ENCODE measurements around the gene HOXB2. TPM values are rescaled to one million over a fixed set of nuclear protein-coding genes. Genes with fewer than 3 reads are reported as not detected.

The HOXB2 gene
- total and polyA plus RNA-seq, 8 donors: 0.39 to 5.1 (median 1.8) TPM

DNA sequence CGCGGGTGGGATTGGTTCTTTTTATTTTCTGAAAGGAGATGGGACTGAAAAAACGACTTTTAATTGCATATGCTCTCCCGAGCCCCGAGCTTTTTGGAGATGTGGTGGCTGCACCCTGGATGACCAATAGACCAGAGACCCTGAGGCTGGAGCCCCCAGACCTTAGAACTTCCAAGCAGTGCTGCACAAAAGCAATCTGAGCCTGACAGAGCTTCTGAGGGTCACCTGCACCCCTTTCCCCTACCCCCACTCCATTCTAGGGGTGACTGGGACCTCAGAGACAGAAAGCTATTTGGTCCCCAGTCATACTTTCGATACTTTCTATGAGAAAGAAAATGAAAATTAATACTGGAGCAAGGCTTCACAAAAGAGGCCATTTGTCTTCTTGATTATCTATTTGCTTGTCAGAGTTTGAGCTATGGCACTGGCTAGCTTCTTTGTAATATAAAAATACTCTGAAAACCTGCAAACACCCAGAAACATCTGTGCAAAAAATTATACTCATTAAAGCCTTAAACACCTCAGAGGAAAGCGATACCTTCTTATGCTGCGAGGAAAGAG, 29.7 kb upstream of the HOXB2 start:
- FAIRE-seq (no peak), ATAC-seq (no peak), DNase-seq (no peak)
- no peaks in the 10 kb centered on the region for H3K9me3 ChIP-seq
- H3K4me1 ChIP-seq: no peaks in the 10 kb centered on the region
- intact Hi-C loops (cut with DNase I): no loop called here
- H3K27ac ChIP-seq: no peak overlapping the region
- TF ChIP-seq, protein P1, sequence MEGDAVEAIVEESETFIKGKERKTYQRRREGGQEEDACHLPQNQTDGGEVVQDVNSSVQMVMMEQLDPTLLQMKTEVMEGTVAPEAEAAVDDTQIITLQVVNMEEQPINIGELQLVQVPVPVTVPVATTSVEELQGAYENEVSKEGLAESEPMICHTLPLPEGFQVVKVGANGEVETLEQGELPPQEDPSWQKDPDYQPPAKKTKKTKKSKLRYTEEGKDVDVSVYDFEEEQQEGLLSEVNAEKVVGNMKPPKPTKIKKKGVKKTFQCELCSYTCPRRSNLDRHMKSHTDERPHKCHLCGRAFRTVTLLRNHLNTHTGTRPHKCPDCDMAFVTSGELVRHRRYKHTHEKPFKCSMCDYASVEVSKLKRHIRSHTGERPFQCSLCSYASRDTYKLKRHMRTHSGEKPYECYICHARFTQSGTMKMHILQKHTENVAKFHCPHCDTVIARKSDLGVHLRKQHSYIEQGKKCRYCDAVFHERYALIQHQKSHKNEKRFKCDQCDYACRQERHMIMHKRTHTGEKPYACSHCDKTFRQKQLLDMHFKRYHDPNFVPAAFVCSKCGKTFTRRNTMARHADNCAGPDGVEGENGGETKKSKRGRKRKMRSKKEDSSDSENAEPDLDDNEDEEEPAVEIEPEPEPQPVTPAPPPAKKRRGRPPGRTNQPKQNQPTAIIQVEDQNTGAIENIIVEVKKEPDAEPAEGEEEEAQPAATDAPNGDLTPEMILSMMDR (IDR thresholded peaks at IDR 0.05): no peak
- no peaks in the 10 kb centered on the region for H3K36me3 ChIP-seq
- 15% methylated on average over 8 of the region's 8 CpGs for WGBS, 2 donors
- H3K27me3 ChIP-seq: peaks cover 0 to 52% (median 3%) of the 10 kb centered on the region in 4 donors
- H3K4me3 ChIP-seq: no peak overlapping the region

DNA sequence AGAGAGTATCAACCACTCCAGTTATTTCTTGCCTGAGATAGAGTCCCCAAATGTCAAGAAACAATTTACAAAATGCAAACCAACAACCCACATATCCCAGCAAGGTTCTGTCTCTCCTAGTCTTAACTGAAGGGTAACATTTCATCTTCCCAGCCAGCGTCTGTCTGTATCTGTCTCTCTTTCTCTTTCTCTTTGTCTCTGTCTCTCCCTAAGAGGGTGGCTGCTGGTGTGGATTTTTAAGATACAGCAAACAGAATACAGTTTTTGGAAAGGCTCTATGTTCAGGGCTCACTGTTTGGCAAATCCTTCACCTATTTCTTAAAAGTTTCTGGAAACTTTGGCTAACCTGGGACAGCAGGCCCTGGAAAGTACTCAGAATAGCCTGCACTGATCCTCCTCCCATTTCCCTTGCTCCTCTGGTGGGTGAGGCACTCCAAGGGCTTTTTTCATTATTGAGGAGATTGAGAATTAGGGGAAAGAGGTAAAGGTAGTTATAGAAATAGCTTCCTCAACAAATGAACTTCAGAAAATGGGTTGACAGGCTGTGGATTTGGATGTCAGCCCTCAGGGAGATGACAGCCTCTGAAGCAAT, 27.0 kb upstream of the HOXB2 start:
- H3K4me3 ChIP-seq: no peak overlapping the region
- no peaks in the 10 kb centered on the region for H3K4me1 ChIP-seq
- no peak for FAIRE-seq
- H3K27ac ChIP-seq: no peak overlapping the region
- 70 to 88% methylated on average over 1 of the region's 1 CpG for WGBS, 2 donors
- H3K36me3 ChIP-seq: no peaks in the 10 kb centered on the region
- intact Hi-C loops (cut with DNase I): no loop called here
- H3K9me3 ChIP-seq: no peaks in the 10 kb centered on the region
- no peak for DNase-seq
- peaks cover 0 to 44% (median 2%) of the 10 kb centered on the region in 4 donors for H3K27me3 ChIP-seq
- TF ChIP-seq, protein P1 (IDR thresholded peaks at IDR 0.05): no peak
- no peak for ATAC-seq

DNA sequence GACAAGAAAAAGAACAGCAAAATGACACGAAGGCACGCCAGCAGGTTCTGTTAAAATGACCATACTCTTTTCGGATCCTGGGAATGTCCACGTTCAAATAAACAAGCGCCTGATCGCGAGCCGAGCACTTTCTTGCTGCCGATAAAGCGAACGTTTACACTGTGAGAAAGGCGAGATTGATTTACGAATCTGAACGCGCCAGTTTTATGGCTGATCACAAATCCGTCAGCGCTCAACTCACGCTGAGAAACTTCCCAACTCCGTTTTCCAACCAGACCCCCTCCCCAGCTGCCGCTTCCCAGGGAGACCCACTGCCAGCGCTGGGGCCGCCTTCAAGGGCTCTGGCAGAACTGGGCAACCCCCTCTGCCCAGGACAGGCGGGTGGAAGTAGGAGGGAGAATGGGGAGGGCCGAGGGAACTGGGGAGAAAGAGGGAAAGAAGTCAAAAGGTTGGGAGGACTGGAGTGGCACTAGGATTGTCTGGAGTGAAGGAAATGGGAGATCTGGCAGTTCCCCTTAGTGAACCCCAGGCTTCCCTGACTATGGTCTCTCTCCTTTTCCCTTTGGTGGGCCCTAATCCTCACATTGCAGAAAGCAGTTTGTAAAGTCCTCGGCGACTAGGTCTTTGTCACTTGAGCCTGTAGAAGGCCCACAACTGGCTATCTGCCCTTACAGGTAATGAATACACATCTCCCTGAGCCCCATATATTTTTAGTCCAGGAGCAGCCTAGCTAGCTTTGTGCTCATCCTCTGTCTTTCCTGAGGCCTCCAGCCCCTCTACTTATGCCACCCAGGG, 26.3 kb upstream of the HOXB2 start:
- intact Hi-C loops (cut with DNase I): no loop called here
- ATAC-seq (no peak), DNase-seq (no peak), FAIRE-seq (no peak)
- H3K27me3 ChIP-seq: peaks cover 0 to 40% (median 2%) of the 10 kb centered on the region in 4 donors
- H3K36me3 ChIP-seq: no peaks in the 10 kb centered on the region
- H3K4me3 ChIP-seq: peak overlapping the region in 1 of 4 donors; percentile 5
- no peaks in the 10 kb centered on the region for H3K9me3 ChIP-seq
- no peaks in the 10 kb centered on the region for H3K4me1 ChIP-seq
- TF ChIP-seq, protein P1 (IDR thresholded peaks at IDR 0.05): no peak
- H3K27ac ChIP-seq: peak overlapping the region in 2 of 4 donors; percentile 13 to 19
- WGBS, 2 donors: 14 to 17% methylated on average over 26 of the region's 26 CpGs

DNA sequence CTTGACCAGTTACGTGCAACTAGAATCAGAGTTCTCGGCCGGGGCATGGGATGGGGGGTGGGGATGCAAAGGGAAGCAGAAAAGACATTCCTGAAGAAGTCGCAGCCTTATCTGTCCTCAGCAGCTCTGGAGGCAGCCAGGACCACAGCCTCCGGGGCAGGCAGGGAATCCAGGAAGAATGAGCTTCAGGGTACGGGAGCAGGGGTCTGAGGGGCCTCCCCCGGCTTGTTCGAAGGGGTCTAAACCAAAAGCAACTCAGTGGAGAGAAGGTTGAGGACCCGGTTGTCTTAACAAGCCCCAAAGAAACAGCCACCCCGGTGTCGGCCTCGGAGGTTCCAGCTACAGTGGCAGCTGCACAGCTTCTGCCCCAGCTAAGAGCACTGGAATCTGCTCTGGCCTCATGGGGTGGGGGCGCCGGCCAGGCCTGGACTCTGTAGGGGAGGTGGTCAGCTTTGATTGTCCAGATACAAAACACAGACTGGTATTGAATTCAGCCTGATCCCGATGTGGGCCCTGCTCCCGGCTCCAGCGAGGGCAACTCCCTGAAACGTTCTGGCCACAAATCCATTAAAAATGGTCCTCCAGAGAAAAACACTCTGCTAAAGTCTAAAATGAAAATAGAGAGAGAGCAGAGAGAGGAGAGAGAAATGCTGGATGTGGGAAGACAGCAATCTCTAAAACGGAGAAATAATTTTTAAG, 25.6 kb upstream of the HOXB2 start:
- H3K36me3 ChIP-seq: no peaks in the 10 kb centered on the region
- peak overlapping the region in 1 of 4 donors; percentile 19 for H3K27ac ChIP-seq
- TF ChIP-seq, protein P1 (IDR thresholded peaks at IDR 0.05): no peak
- DNase-seq (no peak), ATAC-seq (peak in 1 of 4 donors; percentile 9), FAIRE-seq (no peak)
- peak overlapping the region in 1 of 4 donors; percentile 5 for H3K4me3 ChIP-seq
- H3K4me1 ChIP-seq: no peaks in the 10 kb centered on the region
- WGBS, 2 donors: 10 to 12% methylated on average over 19 of the region's 19 CpGs
- intact Hi-C loops (cut with DNase I): no loop called here
- H3K27me3 ChIP-seq: peaks cover 0 to 32% (median 2%) of the 10 kb centered on the region in 4 donors
- H3K9me3 ChIP-seq: no peaks in the 10 kb centered on the region
